Chondrocyte (in vitro differentiated cells): ENCODE measurements around the gene SNRPA1. TPM values are rescaled to one million over a fixed set of nuclear protein-coding genes. Genes with fewer than 3 reads are reported as not detected.
"Not testable (repeated sequence)": the region's sequence is repeated elsewhere in the genome, so short reads cannot be mapped to it uniquely, and the experiment has no call there.

Source experiments
- DNase-seq: peaks from one replicate; pipeline ENCODE4 v3.0.0; 2021; ENCODE audit warnings: mixed read lengths, low spot score
- H3K27ac Mint-ChIP-seq: one replicate; pipeline ENCODE4 v1.8.0; 2021; ENCODE audit warnings: mild to moderate bottlenecking, moderate library complexity, mixed read lengths; ENCODE audit not compliant: unreplicated experiment
- H3K27me3 Mint-ChIP-seq: 2 replicates; pipeline ENCODE4 v1.8.0; 2021; ENCODE audit warnings: low read depth, mixed read lengths
- H3K36me3 Mint-ChIP-seq: 2 replicates; pipeline ENCODE4 v1.8.0; 2021; ENCODE audit warnings: low read depth, mixed read lengths
- H3K4me1 Mint-ChIP-seq: 2 replicates; pipeline ENCODE4 v1.8.0; 2021; ENCODE audit warnings: low read depth, mild to moderate bottlenecking, mixed read lengths
- H3K4me3 Mint-ChIP-seq: one replicate; pipeline ENCODE4 v1.8.0; 2021; ENCODE audit warnings: mild to moderate bottlenecking, moderate library complexity, mixed read lengths; ENCODE audit not compliant: unreplicated experiment
- H3K9me3 Mint-ChIP-seq: 2 replicates; pipeline ENCODE4 v1.8.0; 2021; ENCODE audit warnings: low read depth, mixed read lengths
- total RNA-seq: library from RNA; stranded (reverse); gene quantifications from 3 replicates; pipeline ENCODE4 v1.2.1, GENCODE V29; 2021
- TF ChIP-seq, protein P1 (sequence below): fragments of 200-600 bp; sonication (generic); IDR thresholded peaks from 2 replicates; pipeline ENCODE4 v1.5.0; 2021; ENCODE audit warnings: antibody characterized with exemption, mild to moderate bottlenecking, moderate library complexity

The SNRPA1 gene
- total RNA-seq, 1 donor from 2014 or later: 35.7 TPM

DNA sequence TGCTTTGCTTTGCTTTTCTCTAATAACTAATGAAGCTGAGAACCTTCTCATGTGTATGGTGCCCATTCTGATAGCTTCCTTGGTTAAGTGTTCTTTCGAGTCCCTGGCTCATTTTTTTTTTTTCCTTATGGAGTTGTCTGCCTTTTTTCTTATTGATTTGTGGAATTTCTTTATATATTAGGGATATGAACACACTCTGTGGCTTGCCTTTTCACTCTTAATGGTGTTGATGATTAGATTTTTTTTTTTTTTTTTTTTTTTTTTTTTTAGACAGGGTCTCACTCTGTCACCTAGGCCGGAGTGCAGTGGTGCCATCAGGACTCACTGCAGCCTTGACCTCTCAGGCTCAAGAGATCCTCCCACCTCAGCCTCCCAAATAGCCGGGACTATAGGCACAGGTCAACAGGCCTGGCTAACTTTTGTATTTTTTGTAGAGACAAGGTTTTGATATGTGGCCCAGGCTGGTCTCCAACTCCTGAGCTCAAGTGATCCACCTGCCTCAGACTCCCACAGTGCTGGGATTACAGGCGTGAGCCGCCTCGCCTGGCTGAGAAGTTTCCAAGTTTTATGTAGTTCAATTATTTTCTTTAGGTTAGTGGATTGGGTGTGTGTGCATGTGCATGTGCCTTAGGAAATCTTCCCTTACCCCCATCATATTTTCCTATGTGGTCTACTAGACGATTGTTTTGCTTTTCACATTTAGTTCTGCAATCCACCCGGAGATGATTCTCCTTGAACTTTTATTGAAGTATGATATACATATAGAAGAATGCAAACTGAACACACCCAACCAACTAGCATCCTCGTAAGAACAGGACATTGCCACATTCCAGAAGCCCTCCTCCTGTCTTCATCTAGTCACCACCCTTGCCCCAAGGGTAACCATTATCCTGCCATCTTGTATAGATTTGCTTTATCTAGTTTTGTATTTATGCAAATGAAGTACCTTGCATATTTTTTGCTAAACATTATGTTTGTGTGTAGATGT, 1.7 kb upstream of the SNRPA1 start:
- H3K27me3 Mint-ChIP-seq: no peaks in the 10 kb centered on the region
- TF ChIP-seq, protein P1, sequence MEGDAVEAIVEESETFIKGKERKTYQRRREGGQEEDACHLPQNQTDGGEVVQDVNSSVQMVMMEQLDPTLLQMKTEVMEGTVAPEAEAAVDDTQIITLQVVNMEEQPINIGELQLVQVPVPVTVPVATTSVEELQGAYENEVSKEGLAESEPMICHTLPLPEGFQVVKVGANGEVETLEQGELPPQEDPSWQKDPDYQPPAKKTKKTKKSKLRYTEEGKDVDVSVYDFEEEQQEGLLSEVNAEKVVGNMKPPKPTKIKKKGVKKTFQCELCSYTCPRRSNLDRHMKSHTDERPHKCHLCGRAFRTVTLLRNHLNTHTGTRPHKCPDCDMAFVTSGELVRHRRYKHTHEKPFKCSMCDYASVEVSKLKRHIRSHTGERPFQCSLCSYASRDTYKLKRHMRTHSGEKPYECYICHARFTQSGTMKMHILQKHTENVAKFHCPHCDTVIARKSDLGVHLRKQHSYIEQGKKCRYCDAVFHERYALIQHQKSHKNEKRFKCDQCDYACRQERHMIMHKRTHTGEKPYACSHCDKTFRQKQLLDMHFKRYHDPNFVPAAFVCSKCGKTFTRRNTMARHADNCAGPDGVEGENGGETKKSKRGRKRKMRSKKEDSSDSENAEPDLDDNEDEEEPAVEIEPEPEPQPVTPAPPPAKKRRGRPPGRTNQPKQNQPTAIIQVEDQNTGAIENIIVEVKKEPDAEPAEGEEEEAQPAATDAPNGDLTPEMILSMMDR: no peak
- H3K27ac Mint-ChIP-seq: peak overlapping the region; percentile 91
- peak overlapping the region; percentile 89 for H3K4me3 Mint-ChIP-seq
- H3K9me3 Mint-ChIP-seq: no peaks in the 10 kb centered on the region
- DNase-seq: no peak
- H3K36me3 Mint-ChIP-seq: no peaks in the 10 kb centered on the region
- H3K4me1 Mint-ChIP-seq: peaks cover 39% of the 10 kb centered on the region

DNA sequence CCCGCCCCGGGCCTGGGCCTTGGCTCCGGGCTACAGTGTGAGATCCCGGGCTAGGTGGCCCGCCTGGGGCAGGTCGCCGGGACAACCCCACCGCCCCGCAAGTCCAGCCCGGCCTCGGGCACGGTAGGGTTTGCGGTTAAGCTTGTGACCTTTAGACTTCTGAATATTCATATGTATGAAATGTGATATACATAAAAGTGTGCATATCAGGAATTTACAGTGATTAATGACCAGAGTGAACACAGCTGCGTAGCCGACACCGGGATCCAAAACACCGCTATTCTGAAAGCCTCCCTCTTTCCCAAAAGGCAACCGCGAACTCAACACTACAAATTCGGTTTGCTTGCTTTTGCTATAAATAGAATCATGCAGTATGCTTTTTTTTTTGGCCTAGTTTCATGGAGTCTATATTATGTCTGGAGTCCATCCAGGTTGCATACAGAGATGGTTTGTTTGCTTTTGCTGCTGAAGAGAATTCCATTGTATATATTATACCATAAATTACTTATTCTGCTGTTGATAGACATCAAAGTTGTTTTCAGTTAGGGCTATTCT, 636 bp upstream of the SNRPA1 start:
- Mint-ChIP-seq H3K9me3 (no peaks in the 10 kb centered on the region), H3K27ac (peak overlapping the region; percentile 91), H3K27me3 (no peaks in the 10 kb centered on the region), H3K4me1 (peaks cover 41% of the 10 kb centered on the region), H3K4me3 (peak overlapping the region; percentile 89), H3K36me3 (no peaks in the 10 kb centered on the region)
- DNase-seq: no peak
- TF ChIP-seq, protein P1: no peak

GRCh38 chr15:101293122-101293521, 1.9 kb downstream of the SNRPA1 start:
- TF ChIP-seq, protein P1: no peak
- Mint-ChIP-seq H3K9me3 (no peaks in the 10 kb centered on the region), H3K27ac (peak overlapping the region; percentile 97), H3K4me3 (peak overlapping the region; percentile 89), H3K27me3 (no peaks in the 10 kb centered on the region), H3K36me3 (peaks cover 2% of the 10 kb centered on the region), H3K4me1 (peaks cover 40% of the 10 kb centered on the region)
- no peak for DNase-seq

- Mint-ChIP-seq H3K9me3 (no peaks in the 10 kb centered on the region), H3K27me3 (no peaks in the 10 kb centered on the region), H3K4me3 (no peak overlapping the region), H3K4me1 (peaks cover 21% of the 10 kb centered on the region), H3K36me3 (peaks cover 11% of the 10 kb centered on the region), H3K27ac (peak overlapping the region; percentile 34)
- DNase-seq: no peak
- TF ChIP-seq, protein P1: peak; percentile 86
Observed at GRCh38 chr15:101288905-101289513, 6.0 kb downstream of the SNRPA1 start.

DNA sequence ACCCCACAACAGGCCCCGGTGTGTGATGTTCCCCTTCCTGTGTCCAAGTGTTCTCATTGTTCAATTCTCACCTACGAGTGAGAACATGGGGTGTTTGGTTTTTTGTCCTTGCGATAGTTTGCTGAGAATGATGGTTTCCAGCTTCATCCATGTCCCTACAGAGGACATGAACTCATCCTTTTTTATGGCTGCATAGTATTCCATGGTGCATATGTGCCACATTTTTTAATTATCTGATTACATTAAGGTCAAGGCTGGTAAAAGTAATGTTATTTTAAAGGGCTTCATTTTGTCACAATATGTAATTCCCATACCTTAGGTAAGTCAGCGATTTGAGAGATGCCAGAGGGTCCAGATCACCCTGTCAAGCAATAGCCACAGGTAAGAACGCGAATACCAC, 7.7 kb downstream of the SNRPA1 start:
- H3K27ac Mint-ChIP-seq, H3K4me3 Mint-ChIP-seq, H3K27me3 Mint-ChIP-seq, DNase-seq, H3K4me1 Mint-ChIP-seq, H3K9me3 Mint-ChIP-seq: not testable (repeated sequence)
- peaks cover 16% of the 10 kb centered on the region for H3K36me3 Mint-ChIP-seq
